HEK293 (cell line): ENCODE results near the gene SRSF6.
"Not testable (repeated sequence)": the region's sequence is repeated elsewhere in the genome, so short reads cannot be mapped to it uniquely, and the experiment has no call there.

Source experiments
- CTCF ChIA-PET: fragments of 350-600 bp; formaldehyde crosslinking; extraction: SDS; loops from one replicate; lab custom pipeline; 2021; ENCODE audit warnings: antibody characterized with exemption; lab: Yijun Ruan, JAX
- POLR2A ChIA-PET: fragments of 300-600 bp; formaldehyde crosslinking; extraction: SDS; loops from one replicate; lab custom pipeline; 2020; ENCODE audit warnings: antibody characterized with exemption, inconsistent platforms; lab: Yijun Ruan, JAX
- H3K27ac ChIP-seq: fragments of 200-500 bp; sonication (Bioruptor generic); 2 replicates; pipeline ENCODE4 v1.5.1; 2014; ENCODE audit warnings: low read depth, low read length, control low read depth, inconsistent platforms; ENCODE audit errors: extremely low read depth
- H3K36me3 ChIP-seq, 2 experiments: fragments of 200-500 bp in 1 of 2; sonication (Bioruptor generic) in 1 of 2; 1 replicate in 1 of 2; 2 replicates in 1 of 2; pipeline ENCODE4 v1.5.1; 2014 to 2017; ENCODE audit warnings: inconsistent platforms in 2 of 2, low read length in 2 of 2; ENCODE audit not compliant: control insufficient read depth in 2 of 2, insufficient read depth in 1 of 2
- H3K4me1 ChIP-seq: fragments of 200-500 bp; sonication (Bioruptor generic); 2 replicates; pipeline ENCODE4 v1.5.1; 2014; ENCODE audit warnings: mild to moderate bottlenecking, low read length, inconsistent platforms; ENCODE audit not compliant: control insufficient read depth, insufficient read depth
- H3K4me3 ChIP-seq: 2 replicates; pipeline ENCODE4 v1.5.1; 2011; ENCODE audit warnings: low read depth, mild to moderate bottlenecking, control low read depth, low read length, moderate library complexity
- H3K9me3 ChIP-seq: fragments of 200-500 bp; sonication (Bioruptor generic); 2 replicates; pipeline ENCODE4 v1.5.1; 2014; ENCODE audit warnings: low read depth, low read length, inconsistent platforms; ENCODE audit not compliant: control insufficient read depth, insufficient read depth
- GLI2 ChIP-seq: fragments of 450-650 bp; formaldehyde crosslinking; IDR thresholded peaks from 2 replicates; pipeline ENCODE4; 2017; ENCODE audit warnings: missing biosample characterization, missing genetic modification characterization, low read depth, borderline replicate concordance
- GLI4 ChIP-seq: fragments of 450-650 bp; formaldehyde crosslinking; IDR thresholded peaks from 2 replicates; pipeline ENCODE4 v1.5.1; 2016; ENCODE audit warnings: missing biosample characterization, missing genetic modification characterization
- KLF8 ChIP-seq: fragments of 450-650 bp; formaldehyde crosslinking; IDR thresholded peaks from 2 replicates; pipeline ENCODE4 v1.5.1; 2016; ENCODE audit warnings: missing biosample characterization, missing genetic modification characterization
- RBAK ChIP-seq: fragments of 450-650 bp; formaldehyde crosslinking; IDR thresholded peaks from 2 replicates; pipeline ENCODE4 v1.5.1; 2016; ENCODE audit warnings: missing biosample characterization, missing genetic modification characterization
- REST ChIP-seq: fragments of 450-650 bp; formaldehyde crosslinking; IDR thresholded peaks from 2 replicates; pipeline ENCODE4 v1.5.1; 2016; ENCODE audit warnings: missing biosample characterization, missing genetic modification characterization
- SETDB1 ChIP-seq: IDR thresholded peaks from one replicate; pipeline ENCODE4 v1.6.1; 2017; ENCODE audit warnings: mild to moderate bottlenecking, low read length, moderate library complexity, mixed read lengths; ENCODE audit not compliant: insufficient read length
- SP7 ChIP-seq: fragments of 450-650 bp; formaldehyde crosslinking; IDR thresholded peaks from 2 replicates; pipeline ENCODE4 v1.5.1; 2016; ENCODE audit warnings: missing biosample characterization, missing genetic modification characterization
- WT1 ChIP-seq: fragments of 450-650 bp; formaldehyde crosslinking; IDR thresholded peaks from 2 replicates; pipeline ENCODE4 v1.5.1; 2016; ENCODE audit warnings: missing biosample characterization, missing genetic modification characterization
- ZNF155 ChIP-seq: fragments of 450-650 bp; formaldehyde crosslinking; IDR thresholded peaks from 2 replicates; pipeline ENCODE4 v1.5.1; 2016; ENCODE audit warnings: missing biosample characterization, missing genetic modification characterization
- ZNF274 ChIP-seq, 2 experiments: fragments of 200-500 bp in 1 of 2; fragments of 450-650 bp in 1 of 2; sonication (Bioruptor generic) in 1 of 2; formaldehyde crosslinking in 1 of 2; IDR thresholded peaks; 2 replicates each; pipeline versions ENCODE4 v1.5.1 to v1.6.1; 2014 to 2016; ENCODE audit warnings: borderline replicate concordance in 1 of 2, inconsistent platforms in 1 of 2, low read length in 1 of 2, missing biosample characterization in 1 of 2, missing genetic modification characterization in 1 of 2
- ZNF501 ChIP-seq: fragments of 450-650 bp; formaldehyde crosslinking; IDR thresholded peaks from 2 replicates; pipeline ENCODE4 v1.5.1; 2016; ENCODE audit warnings: missing biosample characterization, missing genetic modification characterization
- ZNF530 ChIP-seq: fragments of 450-650 bp; formaldehyde crosslinking; IDR thresholded peaks from 2 replicates; pipeline ENCODE4 v1.5.1; 2016; ENCODE audit warnings: low read depth, missing biosample characterization, missing genetic modification characterization
- ZNF639 ChIP-seq: fragments of 450-650 bp; formaldehyde crosslinking; IDR thresholded peaks from 2 replicates; pipeline ENCODE4 v1.5.1; 2016; ENCODE audit warnings: missing biosample characterization, missing genetic modification characterization
- ZNF654 ChIP-seq: fragments of 450-650 bp; formaldehyde crosslinking; IDR thresholded peaks from 2 replicates; pipeline ENCODE4 v1.5.1; 2016; ENCODE audit warnings: low read depth, missing biosample characterization, missing genetic modification characterization
- ZSCAN5A ChIP-seq: fragments of 450-650 bp; formaldehyde crosslinking; IDR thresholded peaks from 2 replicates; pipeline ENCODE4 v1.5.1; 2016; ENCODE audit warnings: missing biosample characterization, missing genetic modification characterization
- TF ChIP-seq, protein P1 (sequence below): sonication (generic); formaldehyde crosslinking; IDR thresholded peaks from 2 replicates; pipeline ENCODE4 v1.8.1; 2022; ENCODE audit warnings: mild to moderate bottlenecking, moderate library complexity, missing genetic modification reagents
- TF ChIP-seq, protein P2 (sequence below): fragments of 450-650 bp; formaldehyde crosslinking; IDR thresholded peaks from 2 replicates; pipeline ENCODE4 v1.5.1; 2017; ENCODE audit warnings: missing biosample characterization, missing genetic modification characterization

SRSF6 gene

DNA sequence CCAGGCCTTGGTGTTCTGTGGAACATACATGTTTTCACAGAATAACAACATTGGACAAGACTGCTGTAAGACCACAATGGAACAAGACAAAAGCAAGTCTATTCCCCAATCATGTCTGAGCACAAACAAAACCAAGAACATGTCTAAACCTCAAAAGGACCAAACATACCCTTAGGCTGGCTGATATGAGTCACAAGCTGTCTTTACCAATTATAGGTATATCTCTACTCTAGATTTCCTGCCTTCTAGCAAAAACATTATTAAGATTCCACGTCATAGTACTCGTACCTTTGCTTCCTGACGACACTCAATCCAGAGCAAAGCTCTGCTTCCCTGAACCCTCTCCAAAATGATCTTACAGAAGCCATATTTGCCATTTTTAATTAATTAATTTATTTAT is 34.4 kb downstream of the SRSF6 start:
- H3K9me3 ChIP-seq, result no peaks in the 10 kb centered on the region
- H3K4me3 ChIP-seq, result no peak overlapping the region
- TF ChIP-seq ZNF274 (IDR thresholded peaks at IDR 0.05; ENCODE audit: low read length) (no peak), ZNF274 (tag by site-specific recombination; IDR thresholded peaks at IDR 0.05; ENCODE audit: borderline replicate concordance) (no peak), SP7 (tag by site-specific recombination) (no peak), RBAK (tag by site-specific recombination) (no peak), SETDB1 (no peak), ZNF639 (tag by site-specific recombination) (no peak), ZSCAN5A (tag by site-specific recombination) (no peak), WT1 (tag by site-specific recombination) (no peak), ZNF654 (tag by site-specific recombination) (no peak), ZNF155 (tag by site-specific recombination) (no peak), GLI4 (no peak), ZNF501 (tag by site-specific recombination) (no peak), ZNF530 (tag by site-specific recombination) (no peak), REST (tag by site-specific recombination) (no peak), KLF8 (tag by site-specific recombination) (no peak)
- TF ChIP-seq, protein P1, sequence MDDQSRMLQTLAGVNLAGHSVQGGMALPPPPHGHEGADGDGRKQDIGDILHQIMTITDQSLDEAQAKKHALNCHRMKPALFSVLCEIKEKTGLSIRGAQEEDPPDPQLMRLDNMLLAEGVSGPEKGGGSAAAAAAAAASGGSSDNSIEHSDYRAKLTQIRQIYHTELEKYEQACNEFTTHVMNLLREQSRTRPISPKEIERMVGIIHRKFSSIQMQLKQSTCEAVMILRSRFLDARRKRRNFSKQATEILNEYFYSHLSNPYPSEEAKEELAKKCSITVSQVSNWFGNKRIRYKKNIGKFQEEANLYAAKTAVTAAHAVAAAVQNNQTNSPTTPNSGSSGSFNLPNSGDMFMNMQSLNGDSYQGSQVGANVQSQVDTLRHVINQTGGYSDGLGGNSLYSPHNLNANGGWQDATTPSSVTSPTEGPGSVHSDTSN, result no peak
- TF ChIP-seq, protein P2, sequence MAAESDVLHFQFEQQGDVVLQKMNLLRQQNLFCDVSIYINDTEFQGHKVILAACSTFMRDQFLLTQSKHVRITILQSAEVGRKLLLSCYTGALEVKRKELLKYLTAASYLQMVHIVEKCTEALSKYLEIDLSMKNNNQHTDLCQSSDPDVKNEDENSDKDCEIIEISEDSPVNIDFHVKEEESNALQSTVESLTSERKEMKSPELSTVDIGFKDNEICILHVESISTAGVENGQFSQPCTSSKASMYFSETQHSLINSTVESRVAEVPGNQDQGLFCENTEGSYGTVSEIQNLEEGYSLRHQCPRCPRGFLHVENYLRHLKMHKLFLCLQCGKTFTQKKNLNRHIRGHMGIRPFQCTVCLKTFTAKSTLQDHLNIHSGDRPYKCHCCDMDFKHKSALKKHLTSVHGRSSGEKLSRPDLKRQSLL (tag by site-specific recombination), result no peak
- CTCF ChIA-PET, result interaction anchor here (0.5 to 1.4 kb wide), 2 partner anchors 11 to 43 kb away, joined by 3 to 4 read pairs; no protein-coding TSS in a partner anchor
- POLR2A ChIA-PET, result no interaction called here
- no peak overlapping the region for H3K27ac ChIP-seq
- no peaks in the 10 kb centered on the region for H3K4me1 ChIP-seq
- H3K36me3 ChIP-seq, result no peaks in the 10 kb centered on the region

GRCh38 chr20:43495388-43495787 is 37.7 kb downstream of the SRSF6 start:
- CTCF ChIA-PET, result no interaction called here
- H3K36me3 ChIP-seq, result no peaks in the 10 kb centered on the region

GRCh38 chr20:43502021-43502420 is 44.3 kb downstream of the SRSF6 start:
- H3K4me1 ChIP-seq, H3K4me3 ChIP-seq, H3K27ac ChIP-seq, H3K36me3 ChIP-seq, POLR2A ChIA-PET, H3K9me3 ChIP-seq, CTCF ChIA-PET: not testable (repeated sequence)

More at GRCh38 chr20:43495388-43495787, 37.7 kb downstream of the SRSF6 start:
- Histone ChIP-seq H3K27ac (no peak overlapping the region), H3K4me3 (no peak overlapping the region), H3K4me1 (no peaks in the 10 kb centered on the region), H3K9me3 (no peaks in the 10 kb centered on the region)
- POLR2A ChIA-PET, result no interaction called here
- TF ChIP-seq GLI2 (tag by site-specific recombination), result no peak
